ENCODE data around the gene LIAS. TPM values are rescaled to one million over a fixed set of nuclear protein-coding genes. Genes with fewer than 3 reads are reported as not detected.

Gene LIAS
- total and polyA plus RNA-seq, 2 of the 13 experiments (the other 11 are each of a cell fraction or from before 2014, with no cell fraction given), result 16.0 to 16.6 TPM

DNA sequence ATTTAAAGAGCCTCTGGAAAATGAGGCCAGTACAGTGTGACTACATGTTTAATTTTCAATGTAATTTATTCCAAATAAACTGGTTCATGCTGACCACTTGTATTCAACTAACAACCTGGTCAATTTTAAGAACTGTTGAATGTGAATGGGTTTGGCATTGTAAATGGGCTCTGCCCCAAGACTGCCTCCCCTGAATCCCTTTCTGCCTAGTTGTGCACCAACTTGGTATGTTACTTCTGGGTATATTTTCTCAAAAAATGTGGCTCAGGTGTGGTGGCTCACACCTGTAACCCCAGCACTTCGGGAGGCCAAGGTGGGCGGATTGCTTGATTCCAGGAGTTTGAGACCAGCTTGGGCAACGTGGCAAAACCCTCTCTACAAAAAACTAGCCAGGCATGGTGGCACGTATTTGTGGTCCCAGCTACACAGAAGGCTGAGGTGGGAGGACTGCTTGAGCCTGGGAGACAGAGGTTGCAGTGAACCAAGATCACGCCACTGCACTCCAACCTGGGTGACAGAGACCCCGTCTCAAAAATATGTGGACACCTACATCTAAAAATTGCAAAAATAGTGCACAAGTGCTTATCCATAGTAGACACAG, 7.3 kb upstream of the LIAS start (continued):
- TF ChIP-seq, protein P1, sequence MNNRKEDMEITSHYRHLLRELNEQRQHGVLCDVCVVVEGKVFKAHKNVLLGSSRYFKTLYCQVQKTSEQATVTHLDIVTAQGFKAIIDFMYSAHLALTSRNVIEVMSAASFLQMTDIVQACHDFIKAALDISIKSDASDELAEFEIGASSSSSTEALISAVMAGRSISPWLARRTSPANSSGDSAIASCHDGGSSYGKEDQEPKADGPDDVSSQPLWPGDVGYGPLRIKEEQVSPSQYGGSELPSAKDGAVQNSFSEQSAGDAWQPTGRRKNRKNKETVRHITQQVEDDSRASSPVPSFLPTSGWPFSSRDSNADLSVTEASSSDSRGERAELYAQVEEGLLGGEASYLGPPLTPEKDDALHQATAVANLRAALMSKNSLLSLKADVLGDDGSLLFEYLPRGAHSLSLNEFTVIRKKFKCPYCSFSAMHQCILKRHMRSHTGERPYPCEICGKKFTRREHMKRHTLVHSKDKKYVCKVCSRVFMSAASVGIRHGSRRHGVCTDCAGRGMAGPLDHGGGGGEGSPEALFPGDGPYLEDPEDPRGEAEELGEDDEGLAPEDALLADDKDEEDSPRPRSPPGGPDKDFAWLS (CRISPR knock-in tag; IDR thresholded peaks at IDR 0.05; ENCODE audit: borderline replicate concordance), result no peak
- no peak for TF ChIP-seq ZNF234 (CRISPR knock-in tag; conservative IDR thresholded peaks at IDR 0.05)
- TF ChIP-seq, protein P2, sequence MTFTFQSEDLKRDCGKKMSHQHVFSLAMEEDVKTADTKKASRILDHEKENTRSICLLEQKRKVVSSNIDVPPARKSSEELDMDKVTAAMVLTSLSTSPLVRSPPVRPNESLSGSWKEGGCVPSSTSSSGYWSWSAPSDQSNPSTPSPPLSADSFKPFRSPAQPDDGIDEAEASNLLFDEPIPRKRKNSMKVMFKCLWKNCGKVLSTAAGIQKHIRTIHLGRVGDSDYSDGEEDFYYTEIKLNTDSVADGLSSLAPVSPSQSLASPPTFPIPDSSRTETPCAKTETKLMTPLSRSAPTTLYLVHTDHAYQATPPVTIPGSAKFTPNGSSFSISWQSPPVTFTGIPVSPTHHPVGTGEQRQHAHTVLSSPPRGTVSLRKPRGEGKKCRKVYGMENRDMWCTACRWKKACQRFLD (CRISPR knock-in tag; IDR thresholded peaks at IDR 0.05; ENCODE audit: borderline replicate concordance), result no peak
- TF ChIP-seq CBX1 (IDR thresholded peaks at IDR 0.05; ENCODE audit: low read depth), result no peak
- no peak for TF ChIP-seq CEBPB (IDR thresholded peaks at IDR 0.05; ENCODE audit: borderline replicate concordance, low read depth, low read length)
- TF ChIP-seq, protein P3, sequence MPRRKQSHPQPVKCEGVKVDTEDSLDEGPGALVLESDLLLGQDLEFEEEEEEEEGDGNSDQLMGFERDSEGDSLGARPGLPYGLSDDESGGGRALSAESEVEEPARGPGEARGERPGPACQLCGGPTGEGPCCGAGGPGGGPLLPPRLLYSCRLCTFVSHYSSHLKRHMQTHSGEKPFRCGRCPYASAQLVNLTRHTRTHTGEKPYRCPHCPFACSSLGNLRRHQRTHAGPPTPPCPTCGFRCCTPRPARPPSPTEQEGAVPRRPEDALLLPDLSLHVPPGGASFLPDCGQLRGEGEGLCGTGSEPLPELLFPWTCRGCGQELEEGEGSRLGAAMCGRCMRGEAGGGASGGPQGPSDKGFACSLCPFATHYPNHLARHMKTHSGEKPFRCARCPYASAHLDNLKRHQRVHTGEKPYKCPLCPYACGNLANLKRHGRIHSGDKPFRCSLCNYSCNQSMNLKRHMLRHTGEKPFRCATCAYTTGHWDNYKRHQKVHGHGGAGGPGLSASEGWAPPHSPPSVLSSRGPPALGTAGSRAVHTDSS (CRISPR knock-in tag; conservative IDR thresholded peaks at IDR 0.05), result no peak
- no peak for TF ChIP-seq MTF1 (CRISPR knock-in tag; IDR thresholded peaks at IDR 0.05)
- TF ChIP-seq, protein P4, sequence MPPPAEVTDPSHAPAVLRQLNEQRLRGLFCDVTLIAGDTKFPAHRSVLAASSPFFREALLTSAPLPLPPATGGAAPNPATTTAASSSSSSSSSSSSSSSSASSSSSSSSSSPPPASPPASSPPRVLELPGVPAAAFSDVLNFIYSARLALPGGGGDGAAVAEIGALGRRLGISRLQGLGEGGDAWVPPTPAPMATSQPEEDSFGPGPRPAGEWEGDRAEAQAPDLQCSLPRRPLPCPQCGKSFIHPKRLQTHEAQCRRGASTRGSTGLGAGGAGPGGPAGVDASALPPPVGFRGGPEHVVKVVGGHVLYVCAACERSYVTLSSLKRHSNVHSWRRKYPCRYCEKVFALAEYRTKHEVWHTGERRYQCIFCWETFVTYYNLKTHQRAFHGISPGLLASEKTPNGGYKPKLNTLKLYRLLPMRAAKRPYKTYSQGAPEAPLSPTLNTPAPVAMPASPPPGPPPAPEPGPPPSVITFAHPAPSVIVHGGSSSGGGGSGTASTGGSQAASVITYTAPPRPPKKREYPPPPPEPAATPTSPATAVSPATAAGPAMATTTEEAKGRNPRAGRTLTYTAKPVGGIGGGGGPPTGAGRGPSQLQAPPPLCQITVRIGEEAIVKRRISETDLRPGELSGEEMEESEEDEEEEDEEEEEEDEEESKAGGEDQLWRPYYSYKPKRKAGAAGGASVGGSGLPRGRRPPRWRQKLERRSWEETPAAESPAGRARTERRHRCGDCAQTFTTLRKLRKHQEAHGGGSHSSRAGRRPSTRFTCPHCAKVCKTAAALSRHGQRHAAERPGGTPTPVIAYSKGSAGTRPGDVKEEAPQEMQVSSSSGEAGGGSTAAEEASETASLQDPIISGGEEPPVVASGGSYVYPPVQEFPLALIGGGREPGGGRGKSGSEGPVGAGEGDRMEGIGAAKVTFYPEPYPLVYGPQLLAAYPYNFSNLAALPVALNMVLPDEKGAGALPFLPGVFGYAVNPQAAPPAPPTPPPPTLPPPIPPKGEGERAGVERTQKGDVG (CRISPR knock-in tag; IDR thresholded peaks at IDR 0.05; ENCODE audit: borderline replicate concordance), result peak; percentile 52; the same call in 1 of the 2 replicates
- no peak for TF ChIP-seq ZNF383 (CRISPR knock-in tag; IDR thresholded peaks at IDR 0.05; ENCODE audit: borderline replicate concordance)
- peak; percentile 49 for TF ChIP-seq RBFOX2 (IDR thresholded peaks at IDR 0.05; ENCODE audit: low read depth, low read length)
- TF ChIP-seq, protein P5, sequence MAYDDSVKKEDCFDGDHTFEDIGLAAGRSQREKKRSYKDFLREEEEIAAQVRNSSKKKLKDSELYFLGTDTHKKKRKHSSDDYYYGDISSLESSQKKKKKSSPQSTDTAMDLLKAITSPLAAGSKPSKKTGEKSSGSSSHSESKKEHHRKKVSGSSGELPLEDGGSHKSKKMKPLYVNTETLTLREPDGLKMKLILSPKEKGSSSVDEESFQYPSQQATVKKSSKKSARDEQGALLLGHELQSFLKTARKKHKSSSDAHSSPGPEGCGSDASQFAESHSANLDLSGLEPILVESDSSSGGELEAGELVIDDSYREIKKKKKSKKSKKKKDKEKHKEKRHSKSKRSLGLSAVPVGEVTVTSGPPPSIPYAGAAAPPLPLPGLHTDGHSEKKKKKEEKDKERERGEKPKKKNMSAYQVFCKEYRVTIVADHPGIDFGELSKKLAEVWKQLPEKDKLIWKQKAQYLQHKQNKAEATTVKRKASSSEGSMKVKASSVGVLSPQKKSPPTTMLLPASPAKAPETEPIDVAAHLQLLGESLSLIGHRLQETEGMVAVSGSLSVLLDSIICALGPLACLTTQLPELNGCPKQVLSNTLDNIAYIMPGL (CRISPR knock-in tag; IDR thresholded peaks at IDR 0.05; ENCODE audit: borderline replicate concordance in 1 of 2, low read depth in 1 of 2), result no peak
- no peak for TF ChIP-seq NBN (conservative IDR thresholded peaks at IDR 0.05)
- no peak for TF ChIP-seq ZNF614 (CRISPR knock-in tag; IDR thresholded peaks at IDR 0.05; ENCODE audit: borderline replicate concordance)
- TF ChIP-seq, protein P6, sequence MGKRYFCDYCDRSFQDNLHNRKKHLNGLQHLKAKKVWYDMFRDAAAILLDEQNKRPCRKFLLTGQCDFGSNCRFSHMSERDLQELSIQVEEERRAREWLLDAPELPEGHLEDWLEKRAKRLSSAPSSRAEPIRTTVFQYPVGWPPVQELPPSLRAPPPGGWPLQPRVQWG (CRISPR knock-in tag; IDR thresholded peaks at IDR 0.05; ENCODE audit: borderline replicate concordance, low read depth), result no peak
- TF ChIP-seq ZNF816 (CRISPR knock-in tag; IDR thresholded peaks at IDR 0.05; ENCODE audit: borderline replicate concordance), result 0 out of 2 replicates have a peak, but pooled peaks have one; percentile 11
- no peak for TF ChIP-seq ZBTB1 (CRISPR knock-in tag; IDR thresholded peaks at IDR 0.05; ENCODE audit: borderline replicate concordance)

All from HepG2 (cell line).